A673 (cell line): ENCODE results near the gene SRP68. TPM values are rescaled to one million over a fixed set of nuclear protein-coding genes. Genes with fewer than 3 reads are reported as not detected.
A peak's percentile ranks its signal among the peaks of the same experiment; 100 is the strongest.

Experiments used
- BruUV-seq: library from RNA; stranded (reverse); fragments of 400-500 nt; replicated peaks from 2 replicates; lab custom pipeline; 2021; lab: Mats Ljungman, UMichigan
- CTCF ChIA-PET: fragments of 300-600 bp; sonication (Branson Sonifier 250); formaldehyde crosslinking; loops from one replicate; lab custom pipeline; 2022; ENCODE audit warnings: antibody characterized with exemption; lab: Charles Lee
- POLR2A ChIA-PET: fragments of 300-600 bp; sonication (Branson Sonifier 250); formaldehyde crosslinking; loops from one replicate; lab custom pipeline; 2022; ENCODE audit warnings: antibody characterized with exemption; ENCODE audit not compliant: low non-redundant PET; lab: Charles Lee
- DNase-seq: peaks from one replicate; pipeline ENCODE4 v3.0.0-alpha.2; 2015; ENCODE audit warnings: low spot score
- H3K27ac ChIP-seq: fragments of 200-600 bp; sonication (generic); 2 replicates; pipeline ENCODE4 v1.5.1; 2016; ENCODE audit warnings: mixed run types, low read depth, mild to moderate bottlenecking, mixed read lengths, antibody characterized with exemption, low read length; ENCODE audit not compliant: poor library complexity, severe bottlenecking
- H3K27me3 ChIP-seq: fragments of 200-600 bp; sonication (generic); replicated peaks from 2 replicates; pipeline ENCODE4 v1.6.1; 2017; ENCODE audit warnings: mixed run types, low read depth, mild to moderate bottlenecking, mixed read lengths, antibody characterized with exemption, low read length; ENCODE audit not compliant: insufficient read depth, poor library complexity
- H3K36me3 ChIP-seq: fragments of 200-600 bp; sonication (generic); 2 replicates; pipeline ENCODE4 v1.6.1; 2016; ENCODE audit warnings: mixed run types, mild to moderate bottlenecking, mixed read lengths, antibody characterized with exemption, low read length; ENCODE audit not compliant: insufficient read depth, poor library complexity, severe bottlenecking
- H3K4me1 ChIP-seq: fragments of 200-600 bp; sonication (generic); 2 replicates; pipeline ENCODE4 v1.6.1; 2017; ENCODE audit warnings: mixed run types, mild to moderate bottlenecking, mixed read lengths, antibody characterized with exemption, low read length; ENCODE audit not compliant: insufficient read depth, poor library complexity, severe bottlenecking
- H3K4me3 ChIP-seq: fragments of 200-600 bp; sonication (generic); 2 replicates; pipeline ENCODE4 v1.5.1; 2016; ENCODE audit warnings: low read depth, mixed run types, mild to moderate bottlenecking, mixed read lengths, low read length; ENCODE audit not compliant: poor library complexity, severe bottlenecking
- H3K9me3 ChIP-seq: fragments of 200-600 bp; sonication (generic); 2 replicates; pipeline ENCODE4 v1.6.1; 2016; ENCODE audit warnings: mixed run types, low read depth, mild to moderate bottlenecking, mixed read lengths, antibody characterized with exemption, low read length; ENCODE audit not compliant: poor library complexity, severe bottlenecking
- EZH2 ChIP-seq: fragments of 200-600 bp; sonication (generic); IDR thresholded peaks from 2 replicates; pipeline ENCODE4 v1.6.1; 2017; ENCODE audit warnings: borderline replicate concordance, low read depth, mild to moderate bottlenecking, mixed read lengths, antibody characterized with exemption, low read length; ENCODE audit not compliant: poor library complexity, severe bottlenecking
- intact Hi-C: fragments of 100-400 bp; cut with micrococcal nuclease; formaldehyde crosslinking; loops from one replicate; pipeline ENCODE4 v1.10.0; 2022; ENCODE audit not compliant: unreplicated experiment
- total RNA-seq: library from RNA; stranded (reverse); gene quantifications from 2 replicates; pipeline ENCODE4 v1.2.3, GENCODE V29; 2021
- TF ChIP-seq, protein P1 (sequence below): fragments of 300-800, 200-600 bp; sonication (generic); conservative IDR thresholded peaks from 2 replicates; pipeline ENCODE4 v1.5.1; 2017; ENCODE audit warnings: low read depth, mild to moderate bottlenecking, antibody characterized with exemption, low read length, moderate library complexity, mixed read lengths

SRP68 gene
- total RNA-seq, 1 experiment from 2014 or later: 96.4 TPM

- Histone ChIP-seq H3K4me3 (no peak overlapping the region), H3K4me1 (peaks cover 10% of the 10 kb centered on the region), H3K9me3 (no peaks in the 10 kb centered on the region), H3K36me3 (peaks cover 69% of the 10 kb centered on the region), H3K27me3 (no peaks in the 10 kb centered on the region), H3K27ac (no peak overlapping the region)
- DNase-seq: no peak
- intact Hi-C loops: no loop called here
- TF ChIP-seq, protein P1, sequence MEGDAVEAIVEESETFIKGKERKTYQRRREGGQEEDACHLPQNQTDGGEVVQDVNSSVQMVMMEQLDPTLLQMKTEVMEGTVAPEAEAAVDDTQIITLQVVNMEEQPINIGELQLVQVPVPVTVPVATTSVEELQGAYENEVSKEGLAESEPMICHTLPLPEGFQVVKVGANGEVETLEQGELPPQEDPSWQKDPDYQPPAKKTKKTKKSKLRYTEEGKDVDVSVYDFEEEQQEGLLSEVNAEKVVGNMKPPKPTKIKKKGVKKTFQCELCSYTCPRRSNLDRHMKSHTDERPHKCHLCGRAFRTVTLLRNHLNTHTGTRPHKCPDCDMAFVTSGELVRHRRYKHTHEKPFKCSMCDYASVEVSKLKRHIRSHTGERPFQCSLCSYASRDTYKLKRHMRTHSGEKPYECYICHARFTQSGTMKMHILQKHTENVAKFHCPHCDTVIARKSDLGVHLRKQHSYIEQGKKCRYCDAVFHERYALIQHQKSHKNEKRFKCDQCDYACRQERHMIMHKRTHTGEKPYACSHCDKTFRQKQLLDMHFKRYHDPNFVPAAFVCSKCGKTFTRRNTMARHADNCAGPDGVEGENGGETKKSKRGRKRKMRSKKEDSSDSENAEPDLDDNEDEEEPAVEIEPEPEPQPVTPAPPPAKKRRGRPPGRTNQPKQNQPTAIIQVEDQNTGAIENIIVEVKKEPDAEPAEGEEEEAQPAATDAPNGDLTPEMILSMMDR: no peak
- TF ChIP-seq EZH2: no peak
- ChIA-PET CTCF (interaction anchor here (0.5 kb wide), 1 partner anchor 51 kb away, joined by 6 read pairs; no protein-coding TSS in a partner anchor), POLR2A (no interaction called here)
- no TSS peak for BruUV-seq
Measured at GRCh38 chr17:76049239-76049638, 23.1 kb downstream of the SRP68 start.

- ChIA-PET CTCF (interaction anchor here (0.5 kb wide), 1 partner anchor 50 kb away, joined by 6 read pairs; no protein-coding TSS in a partner anchor), POLR2A (no interaction called here)
- DNase-seq: peak; percentile 31
- BruUV-seq: no TSS peak
- Histone ChIP-seq H3K9me3 (no peaks in the 10 kb centered on the region), H3K4me3 (no peak overlapping the region), H3K36me3 (peaks cover 69% of the 10 kb centered on the region), H3K27me3 (no peaks in the 10 kb centered on the region), H3K4me1 (peaks cover 6% of the 10 kb centered on the region), H3K27ac (no peak overlapping the region)
- intact Hi-C loops: no loop called here
- no peak for TF ChIP-seq EZH2
Measured at GRCh38 chr17:76048711-76049110, 23.6 kb downstream of the SRP68 start.

GRCh38 chr17:76048025-76048605 is 24.2 kb downstream of the SRP68 start:
- Histone ChIP-seq H3K4me3 (no peak overlapping the region), H3K27me3 (no peaks in the 10 kb centered on the region), H3K4me1 (peaks cover under 1% of the 10 kb centered on the region), H3K36me3 (peaks cover 75% of the 10 kb centered on the region), H3K27ac (no peak overlapping the region), H3K9me3 (no peaks in the 10 kb centered on the region)
- CTCF ChIA-PET: interaction anchor here (0.7 kb wide), 1 partner anchor 63 kb away, joined by 3 read pairs; no protein-coding TSS in a partner anchor
- no peak for TF ChIP-seq EZH2
- TF ChIP-seq, protein P1: no peak
- POLR2A ChIA-PET: no interaction called here
- BruUV-seq: no TSS peak
- intact Hi-C loops: no loop called here
- no peak for DNase-seq
